ENCODE measurements around the gene SDF2L1. TPM values are rescaled to one million over a fixed set of nuclear protein-coding genes. Genes with fewer than 3 reads are reported as not detected.

The SDF2L1 gene
- polyA plus RNA-seq, 3 donors, result 31.7 to 46.2 (median 44.7) TPM

- Mint-ChIP-seq H3K4me3 (no peak overlapping the region), H3K27me3 (ENCODE audit: low read depth in 3 of 3) (peaks cover 0 to 2% (median 1%) of the 10 kb centered on the region in 3 donors), H3K27ac (no peak overlapping the region), H3K9me3 (peaks cover 0 to 8% (median 3%) of the 10 kb centered on the region in 7 donors), H3K4me1 (peaks cover 21% of the 10 kb centered on the region), H3K36me3 (peaks cover 5 to 20% of the 10 kb centered on the region in 2 donors)
- Histone ChIP-seq H3K4me3 (replicated peaks in 1 of 3; ENCODE audit: low read depth in 2 of 3, low read length in 3 of 3) (no peak overlapping the region), H2AFZ (ENCODE audit: insufficient read depth, low read depth, low read length, poor library complexity, severe bottlenecking) (no peak overlapping the region), H3K27ac (ENCODE audit: low read depth in 1 of 2, low read length in 2 of 2) (no peak overlapping the region), H3K9me3 (replicated peaks in 1 of 2; ENCODE audit: control insufficient read depth in 1 of 2, insufficient read depth in 1 of 2, low read length in 2 of 2) (peaks cover 0 to 6% of the 10 kb centered on the region in 2 donors), H3K36me3 (replicated peaks in 1 of 2; ENCODE audit: control insufficient read depth in 1 of 2, insufficient read depth in 2 of 2, low read length in 2 of 2) (peaks cover 6 to 19% of the 10 kb centered on the region in 2 donors), H3K9ac (ENCODE audit: insufficient read depth, low read length, poor library complexity, severe bottlenecking) (no peak overlapping the region), H3K27me3 (ENCODE audit: control insufficient read depth in 2 of 2, insufficient read depth in 2 of 2, low read length in 2 of 2) (no peaks in the 10 kb centered on the region), H3K79me2 (ENCODE audit: insufficient read depth, low read length) (peaks cover 38% of the 10 kb centered on the region), H3K4me2 (replicated peaks; ENCODE audit: extremely low read depth, low read length, poor library complexity, severe bottlenecking) (no peak overlapping the region), H4K20me1 (ENCODE audit: insufficient read depth, low read length) (peaks cover 35% of the 10 kb centered on the region), H3K4me1 (ENCODE audit: control insufficient read depth in 1 of 2, insufficient read depth in 2 of 2, low read length in 2 of 2) (peaks cover 12 to 35% of the 10 kb centered on the region in 2 donors)
- intact Hi-C loops (cut with micrococcal nuclease), result no loop called here
- no peak for DNase-seq
- TF ChIP-seq CTCF (IDR thresholded peaks at IDR 0.05), result no peak
- WGBS (ENCODE audit: insufficient coverage), result 94% methylated on average over 4 of the region's 4 CpGs
Measured at GRCh38 chr22:21631025-21631424, 11.1 kb upstream of the SDF2L1 start.

GRCh38 chr22:21632237-21632895, 9.7 kb upstream of the SDF2L1 start, which contains the start of gene CCDC116:
TSS of gene CCDC116 (plus strand) at chr22:21632760. CDS start at chr22:21633182, 422 bp downstream.
- peak within 1 kb of the TSS in 2 of 7 donors; percentile 35 to 66 for H3K27ac Mint-ChIP-seq
- Histone ChIP-seq H4K20me1 (ENCODE audit: insufficient read depth, low read length) (peaks cover 22% of the 10 kb centered on the region), H3K27ac (ENCODE audit: low read depth in 1 of 2, low read length in 2 of 2) (no peak within 1 kb of the TSS), H3K9me3 (replicated peaks in 1 of 2; ENCODE audit: control insufficient read depth in 1 of 2, insufficient read depth in 1 of 2, low read length in 2 of 2) (peaks cover 0 to 6% of the 10 kb centered on the region in 2 donors), H3K4me3 (replicated peaks in 1 of 3; ENCODE audit: low read depth in 2 of 3, low read length in 3 of 3) (no peak within 1 kb of the TSS), H3K4me2 (replicated peaks; ENCODE audit: extremely low read depth, low read length, poor library complexity, severe bottlenecking) (no peak within 1 kb of the TSS), H3K36me3 (replicated peaks in 1 of 2; ENCODE audit: control insufficient read depth in 1 of 2, insufficient read depth in 2 of 2, low read length in 2 of 2) (peaks cover 6 to 9% of the 10 kb centered on the region in 2 donors), H3K79me2 (ENCODE audit: insufficient read depth, low read length) (peaks cover 25% of the 10 kb centered on the region), H3K9ac (ENCODE audit: insufficient read depth, low read length, poor library complexity, severe bottlenecking) (no peak within 1 kb of the TSS), H3K27me3 (ENCODE audit: control insufficient read depth in 2 of 2, insufficient read depth in 2 of 2, low read length in 2 of 2) (no peaks in the 10 kb centered on the region), H3K4me1 (ENCODE audit: control insufficient read depth in 1 of 2, insufficient read depth in 2 of 2, low read length in 2 of 2) (peaks cover 11 to 27% of the 10 kb centered on the region in 2 donors), H2AFZ (ENCODE audit: insufficient read depth, low read depth, low read length, poor library complexity, severe bottlenecking) (no peak within 1 kb of the TSS)
- H3K36me3 Mint-ChIP-seq, result peaks cover 5 to 10% of the 10 kb centered on the region in 2 donors
- peak; percentile 73 to 81 (median 75) for DNase-seq
- 75% methylated on average over 25 of the region's 27 CpGs for WGBS (ENCODE audit: insufficient coverage)
- H3K4me1 Mint-ChIP-seq, result peaks cover 13% of the 10 kb centered on the region
- H3K4me3 Mint-ChIP-seq, result peak within 1 kb of the TSS in 1 of 2 donors; percentile 47
- intact Hi-C loops (cut with micrococcal nuclease), result no loop called here
- peaks cover 0 to 2% (median 1%) of the 10 kb centered on the region in 3 donors for H3K27me3 Mint-ChIP-seq (ENCODE audit: low read depth in 3 of 3)
- peaks cover 0 to 8% (median 3%) of the 10 kb centered on the region in 7 donors for H3K9me3 Mint-ChIP-seq
- TF ChIP-seq CTCF (IDR thresholded peaks at IDR 0.05), result no peak

All from CD14-positive monocyte (primary cell).